K562 (cell line): ENCODE data around the gene C1QTNF2. TPM values are rescaled to one million over a fixed set of nuclear protein-coding genes. Genes with fewer than 3 reads are reported as not detected.

Experiments
- ATAC-seq: fragments of 200-7000 bp; cut with Tn5 transposase; 3 replicates; pipeline ENCODE4 v1.9.1; 2020; ENCODE audit warnings: moderate library complexity
- BruUV-seq: library from RNA; stranded (reverse); fragments of 400-500 nt; replicated peaks from 2 replicates; lab custom pipeline; 2021; lab: Mats Ljungman, UMichigan
- CTCF ChIA-PET: fragments of 300-600 bp; formaldehyde crosslinking; extraction: SDS; loops from one replicate; lab custom pipeline; 2021; ENCODE audit warnings: low intra/inter-chr PET ratio; lab: Yijun Ruan, JAX
- POLR2A ChIA-PET: fragments of 300-600, 350-650 bp; sonication (Branson Sonifier 250); formaldehyde crosslinking; extraction: SDS; loops from one replicate; lab custom pipeline; 2021; ENCODE audit warnings: antibody characterized with exemption, inconsistent platforms; lab: Yijun Ruan, JAX
- DNase-seq, 4 experiments: peaks; one replicate each; pipeline versions ENCODE4 v3.0.0 to v3.0.0-alpha.2; 2011 to 2018; ENCODE audit warnings: low spot score in 3 of 4, mixed read lengths in 3 of 4; ENCODE audit errors: extremely low read depth in 1 of 4
- FAIRE-seq: peaks from 2 replicates; lab custom pipeline; 2011; peaks lifted over from hg19 to GRCh38; lab: Jason Lieb, UNC
- H2AFZ ChIP-seq: 2 replicates; pipeline ENCODE4 v1.6.0; 2011; ENCODE audit warnings: low read depth, low read length, control low read depth, inconsistent platforms
- H3K27ac ChIP-seq: fragments of 200-600 bp; 3 replicates; pipeline ENCODE4 v1.8.0; 2011; ENCODE audit warnings: low read depth, mild to moderate bottlenecking, control low read depth, inconsistent platforms, low read length, moderate library complexity, mixed read lengths; ENCODE audit errors: extremely low read depth
- H3K27me3 ChIP-seq, 2 experiments: fragments of 300-600 bp in 1 of 2; 2 replicates in 1 of 2; 3 replicates in 1 of 2; pipeline versions ENCODE4 v1.6.0 to v1.8.0; 2011; ENCODE audit warnings: inconsistent platforms in 2 of 2, low read length in 2 of 2, mild to moderate bottlenecking in 1 of 2, mixed read lengths in 1 of 2, moderate library complexity in 1 of 2; ENCODE audit not compliant: control insufficient read depth in 2 of 2, insufficient read depth in 2 of 2
- H3K36me3 ChIP-seq: fragments of 300-600 bp; 3 replicates; pipeline ENCODE4 v1.8.0; 2011; ENCODE audit warnings: mild to moderate bottlenecking, low read length, inconsistent platforms; ENCODE audit not compliant: control insufficient read depth, insufficient read depth
- H3K4me1 ChIP-seq, 2 experiments: fragments of 200-600 bp in 1 of 2; replicated peaks in 1 of 2; 2 replicates in 1 of 2; 3 replicates in 1 of 2; pipeline versions ENCODE4 v1.5.1 to v1.8.0; 2011; ENCODE audit warnings: inconsistent platforms in 2 of 2, low read length in 2 of 2, mild to moderate bottlenecking in 1 of 2, mixed read lengths in 1 of 2, moderate library complexity in 1 of 2; ENCODE audit not compliant: control insufficient read depth in 2 of 2, insufficient read depth in 2 of 2
- H3K4me2 ChIP-seq: 2 replicates; pipeline ENCODE4 v1.6.1; 2011; ENCODE audit warnings: low read length, control low read depth, inconsistent platforms, mixed read lengths; ENCODE audit not compliant: insufficient read depth
- H3K4me3 ChIP-seq: fragments of 200-600 bp; sonication (generic), shearing (Covaris generic); 2 replicates; pipeline ENCODE4 v1.5.1; 2016; ENCODE audit warnings: control low read depth, inconsistent platforms
- H3K79me2 ChIP-seq: fragments of 200-600 bp; 3 replicates; pipeline ENCODE4 v1.8.0; 2011; ENCODE audit warnings: low read length, inconsistent platforms; ENCODE audit not compliant: control insufficient read depth, insufficient read depth
- H3K9ac ChIP-seq, 2 experiments: 2 replicates each; pipeline versions ENCODE4 v1.6.0 to v1.6.1; 2011; ENCODE audit warnings: low read depth in 2 of 2, low read length in 2 of 2, control low read depth in 1 of 2, inconsistent platforms in 1 of 2, mild to moderate bottlenecking in 1 of 2, mixed read lengths in 1 of 2; ENCODE audit not compliant: insufficient read depth in 1 of 2
- H3K9me1 ChIP-seq: one replicate; pipeline ENCODE4 v1.6.0; 2011; ENCODE audit warnings: inconsistent platforms, mild to moderate bottlenecking, low read length, moderate library complexity; ENCODE audit not compliant: control insufficient read depth, insufficient read depth
- H3K9me3 ChIP-seq: replicated peaks from 2 replicates; pipeline ENCODE4 v1.5.1; 2011; ENCODE audit warnings: low read depth, low read length, inconsistent platforms; ENCODE audit not compliant: control insufficient read depth, insufficient read depth
- H4K20me1 ChIP-seq: replicated peaks from 2 replicates; pipeline ENCODE4 v1.6.1; 2011; ENCODE audit warnings: low read length, inconsistent platforms, mixed read lengths; ENCODE audit not compliant: control insufficient read depth, insufficient read depth
- C11orf30 ChIP-seq: fragments of 450-650 bp; IDR thresholded peaks from 2 replicates; pipeline ENCODE4 v1.6.1; 2016; ENCODE audit warnings: low read depth, mild to moderate bottlenecking
- E2F3 ChIP-seq: fragments of 250-450 bp; sonication (Bioruptor Pico); IDR thresholded peaks from 2 replicates; pipeline ENCODE4 v1.4.0; 2020; ENCODE audit warnings: mild to moderate bottlenecking
- FOXP1 ChIP-seq: sonication (generic); formaldehyde crosslinking; IDR thresholded peaks from 2 replicates; pipeline ENCODE4 v1.8.0; 2022; ENCODE audit warnings: mild to moderate bottlenecking, missing genetic modification reagents
- KDM1A ChIP-seq, 2 experiments: fragments of 450-650 bp; IDR thresholded peaks; 2 replicates each; pipeline ENCODE4 v1.6.1; 2016; ENCODE audit warnings: mild to moderate bottlenecking in 2 of 2
- NELFE ChIP-seq: IDR thresholded peaks from 2 replicates; pipeline ENCODE4 v1.6.1; 2011; ENCODE audit warnings: mild to moderate bottlenecking; ENCODE audit not compliant: insufficient read depth, insufficient read length
- PKNOX1 ChIP-seq: fragments of 450-650 bp; IDR thresholded peaks from 2 replicates; pipeline ENCODE4 v1.6.1; 2016
- RB1 ChIP-seq: fragments of 450-650 bp; IDR thresholded peaks from 2 replicates; pipeline ENCODE4 v1.6.1; 2017; ENCODE audit warnings: low read depth, mild to moderate bottlenecking
- REST ChIP-seq, 2 experiments: fragments of 450-650 bp; formaldehyde crosslinking in 1 of 2; IDR thresholded peaks; 2 replicates each; pipeline versions ENCODE4 v1.4.0 to v1.6.1; 2014 to 2020; ENCODE audit warnings: mild to moderate bottlenecking in 2 of 2, borderline replicate concordance in 1 of 2, low read depth in 1 of 2
- TCF7 ChIP-seq: sonication (generic); IDR thresholded peaks from 2 replicates; pipeline ENCODE4 v1.6.1; 2016; ENCODE audit warnings: antibody characterized with exemption, borderline replicate concordance
- WGBS: fragments of 100-300 bp; shearing (Covaris generic); methylation state at CpG from one replicate; pipeline ENCODE4 v1.1.6; 2016; ENCODE audit warnings: low coverage, mixed read lengths; ENCODE audit not compliant: insufficient coverage; ENCODE audit errors: missing lambda C conversion rate; 5-methylcytosine and 5-hydroxymethylcytosine counted together
- in situ Hi-C: fragments of 300-500 bp; cut with MboI; formaldehyde crosslinking; loops from 4 replicates; pipeline ENCODE4 v1.15.0; 2018; ENCODE audit warnings: inconsistent platforms, mixed read lengths
- intact Hi-C: fragments of 100-400 bp; cut with micrococcal nuclease; formaldehyde crosslinking; loops from 2 replicates; pipeline ENCODE4 v1.14.2; 2022
- polyA plus RNA-seq, 8 experiments: library from polyadenylated mRNA; depleted of rRNA in 4 of 8; stranded (reverse) in 5 of 8; unstranded in 3 of 8; fragments of >200 nt; fragmentation: Nextera tagmentation in 2 of 8; fragmentation: Illumina TruSeq in 1 of 8; extraction: Ambion mirVana in 2 of 8; extraction: Trizol in 1 of 8; gene quantifications; 2 replicates each; pipeline versions ENCODE4 v1.2.1 to v1.2.3, GENCODE V29; 2011 to 2014; ENCODE audit warnings: inconsistent platforms in 1 of 8, missing spikeins in 1 of 8
- total RNA-seq, 7 experiments: library from RNA; depleted of rRNA in 6 of 7; stranded (reverse); fragments of >200 nt in 6 of 7; fragmentation: Illumina TruSeq in 2 of 7; extraction: Trizol in 2 of 7; gene quantifications; 2 replicates each; pipeline versions ENCODE4 v1.2.1 to v1.2.3, GENCODE V29; 2011 to 2021; ENCODE audit warnings: low replicate concordance in 1 of 7

The C1QTNF2 gene
- total and polyA plus RNA-seq, 9 of the 15 experiments (the other 6 are each of a cell fraction or from before 2014, with no cell fraction given): not detected

DNA sequence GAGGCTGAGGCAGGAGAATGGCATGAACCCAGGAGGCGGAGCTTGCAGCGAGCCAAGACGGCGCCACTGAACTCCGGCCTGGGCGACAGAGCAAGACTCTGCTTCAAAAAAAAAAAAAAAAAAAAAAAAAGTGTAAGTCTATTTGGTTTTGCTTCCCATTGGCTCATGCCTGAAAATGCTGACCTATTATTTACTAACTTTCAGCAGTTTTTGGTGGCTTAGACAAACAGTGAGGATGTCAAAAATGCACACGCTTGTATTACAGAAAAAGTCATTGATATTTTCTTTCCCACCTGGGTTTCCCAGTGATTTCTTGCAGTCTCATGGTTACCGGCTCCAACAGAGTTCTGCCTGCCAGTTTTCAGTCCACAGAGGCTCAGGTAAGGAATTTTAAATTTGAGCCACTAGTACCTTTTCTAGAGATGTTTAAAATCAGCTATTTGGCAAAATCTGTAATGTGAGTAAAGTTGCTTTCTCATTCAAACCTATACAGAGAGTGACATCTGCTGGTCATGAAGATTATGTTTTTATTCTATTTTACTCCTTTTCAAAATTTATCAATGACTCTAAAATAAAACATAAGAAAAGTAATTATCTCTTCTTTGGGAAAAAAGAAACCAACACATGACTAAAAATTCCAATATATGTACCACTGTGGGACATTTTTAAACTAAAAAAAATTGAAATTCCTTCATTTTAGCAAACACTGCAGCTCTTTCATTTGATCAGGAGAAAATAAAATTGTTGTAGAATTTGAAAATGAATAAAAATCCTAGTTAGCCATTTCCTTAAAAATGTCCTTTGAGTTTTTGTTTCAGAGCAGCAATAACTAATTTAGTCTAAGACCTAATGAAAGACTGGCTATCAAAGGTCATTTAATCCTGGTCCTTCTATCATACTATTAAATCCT, 20.6 kb upstream of the C1QTNF2 start:
- Histone ChIP-seq H3K27me3 (no peaks in the 10 kb centered on the region), H3K4me1 (no peaks in the 10 kb centered on the region), H3K9ac (no peak overlapping the region), H4K20me1 (no peaks in the 10 kb centered on the region), H2AFZ (no peak overlapping the region), H3K9me3 (no peaks in the 10 kb centered on the region; the same call in 1 of the 2 replicates), H3K36me3 (no peaks in the 10 kb centered on the region), H3K4me3 (no peak overlapping the region), H3K4me2 (no peak overlapping the region), H3K79me2 (no peaks in the 10 kb centered on the region), H3K27ac (no peak overlapping the region), H3K9me1 (no peaks in the 10 kb centered on the region)
- FAIRE-seq: peak; percentile 80
- no TSS peak for BruUV-seq
- peak in 1 of 4 experiments; percentile 34 for DNase-seq
- intact Hi-C loops: loop anchor here (1.0 kb wide), 4 partner anchors 46 to 369 kb away; no protein-coding TSS in a partner anchor
- peak; percentile 72 for ATAC-seq
- ChIA-PET CTCF (interaction anchor here (0.8 to 1.4 kb wide), 4 partner anchors 192 to 369 kb away, joined by 3 to 17 read pairs (median 10); no protein-coding TSS in a partner anchor), POLR2A (interaction anchor here (0.7 to 1.4 kb wide), 7 partner anchors 11 to 369 kb away, joined by 3 to 5 read pairs (median 3); no protein-coding TSS in a partner anchor)
- WGBS: 40% methylated on average over 5 of the region's 8 CpGs
- in situ Hi-C loops: no loop called here
- peak; percentile 52; the same call in 1 of the 2 replicates for TF ChIP-seq C11orf30
- no peak for TF ChIP-seq FOXP1
- no peak for TF ChIP-seq KDM1A (IDR thresholded peaks at IDR 0.05)
- no peak for TF ChIP-seq PKNOX1
- no peak for TF ChIP-seq TCF7
- TF ChIP-seq RB1: no peak
- no peak for TF ChIP-seq E2F3 (CRISPR knock-in tag)
- TF ChIP-seq REST (IDR thresholded peaks at IDR 0.05; ENCODE audit: borderline replicate concordance): peak; percentile 43; the same call in 1 of the 2 replicates
- TF ChIP-seq REST (CRISPR knock-in tag; IDR thresholded peaks at IDR 0.05; ENCODE audit: low read depth): no peak
- TF ChIP-seq NELFE: no peak
